Dendritic cell treated with granulocyte-macrophage colony-stimulating factor and Interleukin-4, amounts not matched to agents 40 ng/mL and 50 ng/mL, for 4 days (primary cell): ENCODE results near the gene BRSK2.

Experiments used
- H3K27ac Mint-ChIP-seq: one replicate; pipeline ENCODE4 v1.8.0; 2022; ENCODE audit warnings: mild to moderate bottlenecking, mixed read lengths
- H3K27me3 Mint-ChIP-seq: one replicate; pipeline ENCODE4 v1.8.0; 2022; ENCODE audit warnings: mild to moderate bottlenecking, mixed read lengths
- H3K36me3 Mint-ChIP-seq: one replicate; pipeline ENCODE4 v1.8.0; 2022; ENCODE audit warnings: low read depth, mixed read lengths
- H3K4me1 Mint-ChIP-seq: one replicate; pipeline ENCODE4 v1.8.0; 2022; ENCODE audit warnings: low read depth, mixed read lengths
- H3K4me3 Mint-ChIP-seq: one replicate; pipeline ENCODE4 v1.8.0; 2022; ENCODE audit warnings: mild to moderate bottlenecking, moderate library complexity, mixed read lengths
- H3K9me3 Mint-ChIP-seq: one replicate; pipeline ENCODE4 v1.8.0; 2022; ENCODE audit warnings: mixed read lengths
- intact Hi-C: fragments of 100-400 bp; cut with micrococcal nuclease; formaldehyde crosslinking; loops from one replicate; pipeline ENCODE4 v1.15.0; 2022

The BRSK2 gene

DNA sequence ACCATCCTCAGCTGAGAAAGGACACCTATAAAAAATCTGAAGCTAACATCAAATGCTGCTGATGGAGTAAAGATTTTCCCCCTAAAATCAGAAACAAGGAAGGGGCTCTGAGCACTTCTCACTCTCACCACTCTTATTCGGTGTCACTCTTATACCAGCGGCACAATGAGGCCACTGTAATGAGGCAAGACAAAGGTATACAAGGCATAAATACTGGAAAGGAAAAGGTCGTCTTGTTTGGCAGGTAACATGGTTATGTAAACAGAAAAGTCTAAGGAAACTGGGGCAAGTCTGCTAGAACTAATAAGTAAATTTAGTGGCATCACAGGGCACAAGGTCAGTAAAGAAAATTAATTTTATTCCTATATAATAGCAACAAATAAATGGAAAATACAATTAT is 104.9 kb downstream of the BRSK2 start:
- H3K4me1 Mint-ChIP-seq, result peaks cover 44% of the 10 kb centered on the region
- peaks cover 29% of the 10 kb centered on the region for H3K36me3 Mint-ChIP-seq
- intact Hi-C loops, result no loop called here
- H3K4me3 Mint-ChIP-seq, result no peak overlapping the region
- H3K9me3 Mint-ChIP-seq, result peaks cover 1% of the 10 kb centered on the region
- no peaks in the 10 kb centered on the region for H3K27me3 Mint-ChIP-seq
- H3K27ac Mint-ChIP-seq, result no peak overlapping the region

- no peaks in the 10 kb centered on the region for H3K27me3 Mint-ChIP-seq
- intact Hi-C loops, result no loop called here
- H3K4me1 Mint-ChIP-seq, result peaks cover 50% of the 10 kb centered on the region
- peaks cover 7% of the 10 kb centered on the region for H3K9me3 Mint-ChIP-seq
- H3K27ac Mint-ChIP-seq, result no peak overlapping the region
- peaks cover 45% of the 10 kb centered on the region for H3K36me3 Mint-ChIP-seq
- no peak overlapping the region for H3K4me3 Mint-ChIP-seq
Observed at GRCh38 chr11:1496091-1496760, 106.5 kb downstream of the BRSK2 start.

- Mint-ChIP-seq H3K4me3 (no peak overlapping the region), H3K9me3 (peaks cover 7% of the 10 kb centered on the region), H3K4me1 (peaks cover 50% of the 10 kb centered on the region), H3K36me3 (peaks cover 50% of the 10 kb centered on the region), H3K27me3 (no peaks in the 10 kb centered on the region), H3K27ac (no peak overlapping the region)
- intact Hi-C loops, result no loop called here
Observed at GRCh38 chr11:1496761-1497095, 107.0 kb downstream of the BRSK2 start.

GRCh38 chr11:1497600-1497999 is 107.9 kb downstream of the BRSK2 start:
- Mint-ChIP-seq H3K27ac (no peak overlapping the region), H3K27me3 (no peaks in the 10 kb centered on the region), H3K9me3 (peaks cover 7% of the 10 kb centered on the region), H3K4me3 (no peak overlapping the region), H3K36me3 (peaks cover 53% of the 10 kb centered on the region), H3K4me1 (peaks cover 46% of the 10 kb centered on the region)
- intact Hi-C loops, result no loop called here

DNA sequence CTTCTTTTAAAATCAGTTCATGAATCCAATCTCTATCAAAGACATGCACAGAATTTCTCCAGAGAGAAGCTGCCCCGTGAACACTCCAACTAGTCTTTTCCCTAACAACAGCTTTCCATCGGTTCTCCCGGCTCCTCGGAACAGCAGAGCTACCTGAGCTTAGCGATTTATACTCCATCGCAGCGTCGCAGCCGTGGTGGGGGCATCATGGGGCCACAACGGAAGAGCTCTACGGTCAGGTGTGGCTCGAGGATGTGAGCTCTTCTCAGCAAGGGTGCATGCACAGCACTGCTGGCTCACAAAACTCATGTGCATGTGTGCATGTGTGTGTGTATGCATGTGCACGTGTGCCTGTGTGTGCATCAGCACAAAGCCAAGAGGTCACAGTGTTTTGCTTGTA is 108.5 kb downstream of the BRSK2 start:
- peaks cover 41% of the 10 kb centered on the region for H3K4me1 Mint-ChIP-seq
- H3K9me3 Mint-ChIP-seq, result peaks cover 7% of the 10 kb centered on the region
- H3K36me3 Mint-ChIP-seq, result peaks cover 53% of the 10 kb centered on the region
- no peak overlapping the region for H3K27ac Mint-ChIP-seq
- H3K4me3 Mint-ChIP-seq, result no peak overlapping the region
- intact Hi-C loops, result no loop called here
- no peaks in the 10 kb centered on the region for H3K27me3 Mint-ChIP-seq

DNA sequence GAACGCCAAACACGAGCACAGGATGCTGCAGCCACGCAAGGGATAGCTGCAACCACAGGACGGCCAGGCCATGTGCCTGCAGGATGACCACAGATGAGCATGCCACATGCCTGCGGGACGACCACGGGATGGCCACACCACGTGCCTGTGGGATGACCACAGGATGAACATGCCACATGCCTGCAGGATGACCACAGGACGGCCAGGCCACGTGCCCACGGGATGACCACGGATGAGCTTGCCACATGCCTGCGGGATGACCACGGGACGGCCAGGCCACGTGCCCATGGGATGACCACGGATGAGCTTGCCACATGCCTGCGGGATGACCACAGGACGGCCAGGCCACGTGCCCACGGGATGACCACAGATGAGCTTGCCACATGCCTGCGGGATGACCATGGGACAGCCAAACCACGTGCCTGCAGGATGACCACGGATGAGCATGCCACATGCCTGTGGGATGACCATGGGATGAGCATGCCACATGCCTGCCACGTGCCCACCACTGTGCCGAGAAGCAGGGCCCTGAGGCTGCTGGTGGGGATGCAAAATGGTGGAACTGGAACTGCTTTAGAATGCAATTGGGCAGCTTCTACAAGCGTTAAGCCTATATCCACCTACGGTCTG is 109.6 kb downstream of the BRSK2 start:
- intact Hi-C loops, result no loop called here
- Mint-ChIP-seq H3K27me3 (no peaks in the 10 kb centered on the region), H3K4me1 (peaks cover 40% of the 10 kb centered on the region), H3K36me3 (peaks cover 60% of the 10 kb centered on the region), H3K27ac (no peak overlapping the region), H3K9me3 (peaks cover 7% of the 10 kb centered on the region), H3K4me3 (no peak overlapping the region)

GRCh38 chr11:1499899-1500298 is 110.2 kb downstream of the BRSK2 start:
- peaks cover 40% of the 10 kb centered on the region for H3K4me1 Mint-ChIP-seq

GRCh38 chr11:1500466-1501420 is 111.0 kb downstream of the BRSK2 start:
- Mint-ChIP-seq H3K4me3 (no peak overlapping the region), H3K27ac (no peak overlapping the region), H3K27me3 (no peaks in the 10 kb centered on the region), H3K36me3 (peaks cover 60% of the 10 kb centered on the region), H3K9me3 (peaks cover 7% of the 10 kb centered on the region), H3K4me1 (peaks cover 40% of the 10 kb centered on the region)
- intact Hi-C loops, result no loop called here

More at GRCh38 chr11:1499899-1500298, 110.2 kb downstream of the BRSK2 start:
- no peak overlapping the region for H3K27ac Mint-ChIP-seq
- no peaks in the 10 kb centered on the region for H3K27me3 Mint-ChIP-seq
- no peak overlapping the region for H3K4me3 Mint-ChIP-seq
- H3K9me3 Mint-ChIP-seq, result peaks cover 7% of the 10 kb centered on the region
- intact Hi-C loops, result no loop called here
- H3K36me3 Mint-ChIP-seq, result peaks cover 60% of the 10 kb centered on the region

- intact Hi-C loops, result no loop called here
- no peak overlapping the region for H3K27ac Mint-ChIP-seq
- peaks cover 7% of the 10 kb centered on the region for H3K9me3 Mint-ChIP-seq
- H3K27me3 Mint-ChIP-seq, result no peaks in the 10 kb centered on the region
- H3K4me3 Mint-ChIP-seq, result no peak overlapping the region
- peaks cover 40% of the 10 kb centered on the region for H3K4me1 Mint-ChIP-seq
- peaks cover 57% of the 10 kb centered on the region for H3K36me3 Mint-ChIP-seq
Observed at GRCh38 chr11:1501421-1502167, 111.9 kb downstream of the BRSK2 start.

GRCh38 chr11:1502168-1502953 is 112.6 kb downstream of the BRSK2 start:
- H3K27me3 Mint-ChIP-seq, result no peaks in the 10 kb centered on the region
- H3K4me1 Mint-ChIP-seq, result peaks cover 38% of the 10 kb centered on the region
- H3K4me3 Mint-ChIP-seq, result no peak overlapping the region
- peaks cover 49% of the 10 kb centered on the region for H3K36me3 Mint-ChIP-seq
- no peak overlapping the region for H3K27ac Mint-ChIP-seq
- intact Hi-C loops, result no loop called here
- H3K9me3 Mint-ChIP-seq, result peaks cover 7% of the 10 kb centered on the region

DNA sequence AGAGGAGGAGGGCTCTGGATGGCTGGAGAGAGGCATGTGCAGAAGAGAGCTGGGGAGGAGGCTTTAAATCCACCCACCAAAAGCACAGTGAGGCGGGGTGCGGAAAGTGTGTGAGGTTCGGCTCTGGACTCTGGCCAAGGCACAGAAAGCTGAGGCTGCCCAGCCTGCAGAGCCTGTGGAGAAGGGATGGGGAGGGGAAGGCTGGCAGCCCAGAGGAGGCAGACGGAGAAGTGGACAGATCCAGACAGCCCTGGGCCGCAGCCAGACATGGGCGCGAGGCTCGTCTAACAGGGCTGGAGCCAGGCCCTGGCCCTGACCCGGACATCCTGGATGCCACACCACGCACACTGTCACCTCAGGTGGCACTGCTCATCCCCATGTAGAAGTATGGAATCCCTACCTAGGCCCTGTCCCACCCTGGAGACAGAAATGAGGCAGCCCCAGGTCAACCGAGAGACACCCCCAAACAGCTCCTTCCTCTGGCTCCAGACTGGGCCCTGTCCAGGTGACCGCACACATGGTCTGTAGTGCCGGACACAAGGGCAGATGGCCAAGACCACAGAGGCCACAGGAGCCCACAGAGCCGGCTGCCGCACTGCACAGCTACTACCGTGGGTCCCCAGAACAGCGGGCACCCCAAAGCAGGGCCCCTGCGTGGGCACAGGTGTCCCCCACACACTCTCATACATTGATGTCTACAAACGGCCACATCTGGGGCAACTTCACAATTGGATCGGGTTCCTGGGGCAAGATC is 113.4 kb downstream of the BRSK2 start:
- Mint-ChIP-seq H3K4me1 (peaks cover 40% of the 10 kb centered on the region), H3K27me3 (no peaks in the 10 kb centered on the region), H3K27ac (no peak overlapping the region), H3K9me3 (peaks cover 7% of the 10 kb centered on the region), H3K36me3 (peaks cover 46% of the 10 kb centered on the region), H3K4me3 (no peak overlapping the region)
- intact Hi-C loops, result no loop called here

- Mint-ChIP-seq H3K27me3 (no peaks in the 10 kb centered on the region), H3K36me3 (peaks cover 40% of the 10 kb centered on the region), H3K27ac (peak overlapping the region; percentile 44), H3K4me3 (no peak overlapping the region), H3K4me1 (peaks cover 40% of the 10 kb centered on the region), H3K9me3 (peaks cover 7% of the 10 kb centered on the region)
- intact Hi-C loops, result no loop called here
Observed at GRCh38 chr11:1503708-1504104, 114.0 kb downstream of the BRSK2 start.
